PFSK-1 (cell line): ENCODE data around the gene TCP1.

ENCODE experiments used
- FOXP2 ChIP-seq: optimal IDR thresholded peaks from 2 replicates; pipeline ENCODE3; 2011; ENCODE audit warnings: borderline replicate concordance, control low read depth, inconsistent platforms; ENCODE audit not compliant: insufficient read depth; ENCODE audit errors: extremely low read length, extremely low read depth
- POLR2AphosphoS5 ChIP-seq: IDR thresholded peaks from 2 replicates; pipeline ENCODE4 v1.6.1; 2012; ENCODE audit warnings: low read depth, mild to moderate bottlenecking, control low read depth, low read length, moderate library complexity
- REST ChIP-seq, 2 experiments: IDR thresholded peaks; 2 replicates each; pipeline versions ENCODE4 v1.6.1 to v1.8.0; 2011 to 2012; ENCODE audit warnings: low read depth in 2 of 2, low read length in 2 of 2, control low read depth in 1 of 2, inconsistent platforms in 1 of 2, mild to moderate bottlenecking in 1 of 2, moderate library complexity in 1 of 2; ENCODE audit not compliant: insufficient read depth in 1 of 2
- SIN3A ChIP-seq: IDR thresholded peaks from 2 replicates; pipeline ENCODE4 v1.6.1; 2012; ENCODE audit warnings: mild to moderate bottlenecking, low read length, moderate library complexity, borderline replicate concordance; ENCODE audit not compliant: insufficient read depth
- TAF1 ChIP-seq: IDR thresholded peaks from 2 replicates; pipeline ENCODE4 v1.6.1; 2012; ENCODE audit warnings: low read length, control low read depth, borderline replicate concordance; ENCODE audit not compliant: insufficient read depth

GRCh38 chr6:159821726-159822125 is 32.3 kb upstream of the TCP1 start:
- TF ChIP-seq SIN3A (no peak), REST (IDR thresholded peaks at IDR 0.05; ENCODE audit: insufficient read depth in 1 of 2, low read depth in 2 of 2, low read length in 2 of 2) (no peak), POLR2AphosphoS5 (no peak), TAF1 (no peak), FOXP2 (no peak)
